Measurements from ENCODE around the gene SYNJ2.
A peak's percentile ranks its signal among the peaks of the same experiment; 100 is the strongest.

Gene SYNJ2

GRCh38 chr6:157997893-157998608 is 16.4 kb downstream of the SYNJ2 start:
- in situ Hi-C loops (cut with HindIII; ENCODE audit: low pct_unique_long_range_greater_than_20kb, low sequenced_read_pairs) = no loop called here
- no peak for TF ChIP-seq JUND (IDR thresholded peaks at IDR 0.05; ENCODE audit: low read depth)
- DNase-seq (ENCODE audit: low read depth in 1 of 2, low spot score in 1 of 2) = no peak

GRCh38 chr6:157998707-157999167 is 17.1 kb downstream of the SYNJ2 start:
- in situ Hi-C loops (cut with HindIII; ENCODE audit: low pct_unique_long_range_greater_than_20kb, low sequenced_read_pairs) = no loop called here
- no peak for TF ChIP-seq JUND (IDR thresholded peaks at IDR 0.05; ENCODE audit: low read depth)
- DNase-seq (ENCODE audit: low read depth in 1 of 2, low spot score in 1 of 2) = no peak

DNA sequence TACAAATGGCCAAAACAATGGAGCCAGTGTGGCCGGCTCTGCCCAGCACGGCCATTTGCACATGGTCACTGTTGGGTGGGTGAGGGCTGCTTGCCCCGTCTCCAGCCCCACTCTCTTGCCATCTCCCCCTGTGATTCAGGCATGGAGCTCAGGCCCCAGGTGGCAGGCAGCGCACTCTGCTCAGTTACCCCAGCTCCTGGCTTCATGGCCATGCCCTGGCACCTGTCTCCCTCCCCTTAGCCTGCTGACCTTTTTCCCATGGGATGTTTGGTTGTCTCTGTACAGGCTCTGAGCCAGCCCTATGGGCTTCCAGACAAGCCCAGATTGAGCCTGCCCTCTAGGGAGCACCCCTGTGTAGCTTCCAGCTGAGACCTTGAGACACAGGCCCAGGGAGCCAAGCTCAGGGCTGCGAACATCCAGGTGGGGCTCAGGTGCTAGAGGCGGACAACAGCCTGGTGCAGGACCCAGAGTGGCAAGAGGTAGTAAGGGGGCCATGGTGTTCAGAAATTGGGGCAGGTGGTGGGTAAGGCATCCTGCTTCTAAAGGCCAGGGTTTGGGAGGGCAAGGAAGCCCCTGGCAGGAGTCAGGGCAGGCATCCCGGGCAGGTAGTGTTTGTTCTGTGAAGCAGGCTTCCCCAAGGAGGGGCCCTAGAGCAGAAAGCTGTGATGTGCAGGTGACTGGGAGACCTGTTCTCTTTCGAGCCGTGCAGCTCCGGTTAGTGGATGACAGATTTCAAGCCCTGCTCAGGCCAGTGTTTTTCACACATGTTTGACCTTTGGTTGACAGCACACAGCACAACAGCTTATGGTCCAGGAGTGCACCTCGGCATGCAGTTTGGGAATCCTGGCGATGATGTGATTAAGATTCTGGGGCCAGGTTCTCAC is 17.7 kb downstream of the SYNJ2 start:
- in situ Hi-C loops (cut with HindIII; ENCODE audit: low pct_unique_long_range_greater_than_20kb, low sequenced_read_pairs) = no loop called here
- no peak for TF ChIP-seq JUND (IDR thresholded peaks at IDR 0.05; ENCODE audit: low read depth)
- no peak for DNase-seq (ENCODE audit: low read depth in 1 of 2, low spot score in 1 of 2)

DNA sequence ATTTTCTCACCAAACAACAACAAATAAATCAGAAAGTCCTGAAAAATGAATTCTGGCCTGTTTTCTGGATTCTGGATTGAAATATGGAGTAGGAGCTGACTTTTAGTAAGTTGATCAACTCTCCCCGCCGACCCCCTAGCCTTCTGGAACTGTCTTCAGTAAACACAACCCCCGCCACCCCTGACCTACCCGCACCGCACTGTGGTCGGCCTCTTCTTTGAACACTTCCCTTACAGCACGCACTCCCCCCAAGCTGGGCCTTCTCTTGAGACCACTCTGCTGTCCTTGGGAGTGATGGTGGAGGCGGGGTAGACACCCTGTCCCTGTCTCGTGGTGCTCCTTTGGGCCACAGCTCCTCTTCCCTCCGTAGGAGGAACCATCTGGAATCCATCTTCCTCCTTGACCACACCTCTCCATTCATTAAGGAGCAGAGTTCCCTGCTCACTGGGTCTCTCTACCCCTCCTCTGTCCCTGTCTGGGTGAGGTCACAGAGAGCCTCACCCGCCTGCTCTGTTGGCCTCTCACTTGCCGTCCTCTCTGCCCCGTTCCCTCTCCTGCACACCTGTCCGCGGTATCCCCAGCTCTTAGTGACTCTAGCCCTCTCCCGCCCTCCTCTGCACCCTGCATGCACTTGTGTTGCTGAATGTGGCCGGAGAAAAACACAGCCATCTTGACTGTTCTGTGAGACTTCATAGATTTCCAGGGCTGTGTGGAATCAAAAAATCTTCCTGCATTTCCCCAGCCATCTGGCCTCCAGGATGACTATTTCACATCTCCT is 19.1 kb downstream of the SYNJ2 start:
- TF ChIP-seq JUND (IDR thresholded peaks at IDR 0.05; ENCODE audit: low read depth) = no peak
- no peak for DNase-seq (ENCODE audit: low read depth in 1 of 2, low spot score in 1 of 2)
- in situ Hi-C loops (cut with HindIII; ENCODE audit: low pct_unique_long_range_greater_than_20kb, low sequenced_read_pairs) = no loop called here

GRCh38 chr6:158002249-158002950 is 20.7 kb downstream of the SYNJ2 start:
- in situ Hi-C loops (cut with HindIII; ENCODE audit: low pct_unique_long_range_greater_than_20kb, low sequenced_read_pairs) = no loop called here
- no peak for TF ChIP-seq JUND (IDR thresholded peaks at IDR 0.05; ENCODE audit: low read depth)

GRCh38 chr6:158002951-158003853 is 21.5 kb downstream of the SYNJ2 start:
- TF ChIP-seq JUND (IDR thresholded peaks at IDR 0.05; ENCODE audit: low read depth) = no peak
- peak in 1 of 2 experiments; percentile 35 for DNase-seq (ENCODE audit: low read depth in 1 of 2, low spot score in 1 of 2)
- in situ Hi-C loops (cut with HindIII; ENCODE audit: low pct_unique_long_range_greater_than_20kb, low sequenced_read_pairs) = no loop called here

More at GRCh38 chr6:158002249-158002950, 20.7 kb downstream of the SYNJ2 start:
- peak in 1 of 2 experiments; percentile 93 for DNase-seq (ENCODE audit: low read depth in 1 of 2, low spot score in 1 of 2)

- in situ Hi-C loops (cut with HindIII; ENCODE audit: low pct_unique_long_range_greater_than_20kb, low sequenced_read_pairs) = no loop called here
- TF ChIP-seq JUND (IDR thresholded peaks at IDR 0.05; ENCODE audit: low read depth) = no peak
- no peak for DNase-seq (ENCODE audit: low read depth in 1 of 2, low spot score in 1 of 2)
Measured at GRCh38 chr6:158003910-158004700, 22.4 kb downstream of the SYNJ2 start.

DNA sequence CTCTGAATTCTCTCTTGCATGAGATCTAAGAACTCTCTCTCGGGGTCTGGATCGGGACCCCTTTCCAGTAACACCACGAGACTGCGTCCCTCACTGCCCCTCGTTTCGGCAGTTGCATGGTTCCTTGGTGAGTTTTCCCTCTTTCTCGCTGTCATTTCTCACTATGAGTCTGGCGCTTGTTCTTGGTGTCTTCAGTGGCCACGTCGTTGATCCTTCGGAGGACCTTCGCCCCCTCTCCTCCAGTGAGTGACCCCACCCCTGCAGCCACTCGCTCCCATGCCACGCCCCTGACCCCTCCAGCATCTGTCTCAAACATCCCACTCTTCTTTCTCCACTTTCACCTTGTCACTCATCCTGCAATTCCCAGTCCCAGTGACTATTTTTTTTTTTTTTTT is 23.0 kb downstream of the SYNJ2 start:
- no peak for TF ChIP-seq JUND (IDR thresholded peaks at IDR 0.05; ENCODE audit: low read depth)
- no peak for DNase-seq (ENCODE audit: low read depth in 1 of 2, low spot score in 1 of 2)
- in situ Hi-C loops (cut with HindIII; ENCODE audit: low pct_unique_long_range_greater_than_20kb, low sequenced_read_pairs) = no loop called here

DNA sequence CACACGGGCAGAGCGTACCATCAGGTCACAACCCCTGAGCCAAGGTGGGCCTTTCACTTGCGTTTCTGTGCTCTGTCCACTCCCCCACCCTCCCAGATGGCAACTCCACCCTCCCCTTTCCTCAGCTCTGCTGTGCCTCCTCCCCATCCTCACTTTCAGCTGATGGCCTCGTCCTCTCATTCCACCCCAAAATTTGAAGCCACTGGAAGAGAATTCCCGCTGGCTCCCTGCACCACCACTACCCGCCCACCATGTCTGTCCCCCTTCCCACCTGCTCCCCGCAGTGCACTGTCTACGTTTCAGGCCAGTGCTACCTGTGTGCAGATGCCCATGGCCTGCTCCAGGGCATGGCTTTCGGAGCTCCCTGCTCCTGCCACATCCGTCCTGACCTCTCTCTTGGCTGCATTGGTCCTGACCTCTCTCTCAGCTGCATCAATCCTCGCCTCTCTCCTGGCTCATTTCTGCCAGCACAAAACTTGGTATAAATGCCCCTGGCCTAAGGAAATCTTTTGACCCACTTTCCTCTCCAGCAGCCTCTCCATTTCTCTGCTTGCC is 24.0 kb downstream of the SYNJ2 start:
- in situ Hi-C loops (cut with HindIII; ENCODE audit: low pct_unique_long_range_greater_than_20kb, low sequenced_read_pairs) = no loop called here
- no peak for TF ChIP-seq JUND (IDR thresholded peaks at IDR 0.05; ENCODE audit: low read depth)
- DNase-seq (ENCODE audit: low read depth in 1 of 2, low spot score in 1 of 2) = no peak

- in situ Hi-C loops (cut with HindIII; ENCODE audit: low pct_unique_long_range_greater_than_20kb, low sequenced_read_pairs) = no loop called here
- no peak for TF ChIP-seq JUND (IDR thresholded peaks at IDR 0.05; ENCODE audit: low read depth)
Measured at GRCh38 chr6:158006331-158006730, 24.7 kb downstream of the SYNJ2 start.

More at GRCh38 chr6:158006331-158006730, 24.7 kb downstream of the SYNJ2 start:
- DNase-seq (ENCODE audit: low read depth in 1 of 2, low spot score in 1 of 2) = no peak
